Endometrial microvascular endothelial cells (primary cell): Measurements from ENCODE around the gene PCGF2. TPM values are rescaled to one million over a fixed set of nuclear protein-coding genes. Genes with fewer than 3 reads are reported as not detected.
"Not testable (repeated sequence)": the region's sequence is repeated elsewhere in the genome, so short reads cannot be mapped to it uniquely, and the experiment has no call there.

Experiments used
- in situ Hi-C: cut with HindIII; loops from 2 replicates; pipeline ENCODE4 v1.10.0; 2017; ENCODE audit warnings: low sequenced_read_pairs, low pct_unique_long_range_greater_than_20kb; ENCODE audit errors: inconsistent ontology term
- total RNA-seq: library from RNA; depleted of rRNA; stranded (reverse); fragments of >200 nt; gene quantifications from one replicate; pipeline ENCODE4 v1.2.3, GENCODE V29; 2015; ENCODE audit errors: inconsistent ontology term

PCGF2 gene
- total RNA-seq, 1 donor from 2014 or later, result 7.2 TPM

DNA sequence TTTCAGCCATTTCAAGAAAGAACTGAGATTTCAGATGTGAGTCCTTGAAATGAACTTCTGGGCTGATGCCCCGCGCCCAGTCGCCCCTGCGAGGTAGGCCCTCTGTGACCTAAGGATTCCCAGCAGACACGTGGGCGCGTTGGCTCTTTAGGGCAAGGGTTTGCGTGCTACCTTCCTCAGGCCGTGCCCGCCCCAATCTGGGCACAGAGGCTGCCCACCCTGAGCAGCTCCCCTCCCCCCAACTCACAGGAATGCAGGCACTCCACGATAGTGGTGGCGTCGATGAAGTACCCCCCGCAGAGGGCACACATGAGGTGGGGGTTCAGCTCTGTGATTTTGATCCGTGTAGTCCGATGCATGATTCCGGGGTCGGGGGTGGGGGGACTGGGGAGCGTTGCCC is 8.1 kb downstream of the PCGF2 start:
- in situ Hi-C loops, result no loop called here

GRCh38 chr17:38739305-38739704 is 8.8 kb downstream of the PCGF2 start:
- in situ Hi-C loops, result no loop called here

GRCh38 chr17:38738686-38739085 is 9.4 kb downstream of the PCGF2 start:
- in situ Hi-C loops, result no loop called here

- in situ Hi-C loops, result no loop called here
Measured at GRCh38 chr17:38738007-38738662, 10.0 kb downstream of the PCGF2 start.

GRCh38 chr17:38735161-38735997 is 12.8 kb downstream of the PCGF2 start:
- in situ Hi-C loops, result no loop called here

DNA sequence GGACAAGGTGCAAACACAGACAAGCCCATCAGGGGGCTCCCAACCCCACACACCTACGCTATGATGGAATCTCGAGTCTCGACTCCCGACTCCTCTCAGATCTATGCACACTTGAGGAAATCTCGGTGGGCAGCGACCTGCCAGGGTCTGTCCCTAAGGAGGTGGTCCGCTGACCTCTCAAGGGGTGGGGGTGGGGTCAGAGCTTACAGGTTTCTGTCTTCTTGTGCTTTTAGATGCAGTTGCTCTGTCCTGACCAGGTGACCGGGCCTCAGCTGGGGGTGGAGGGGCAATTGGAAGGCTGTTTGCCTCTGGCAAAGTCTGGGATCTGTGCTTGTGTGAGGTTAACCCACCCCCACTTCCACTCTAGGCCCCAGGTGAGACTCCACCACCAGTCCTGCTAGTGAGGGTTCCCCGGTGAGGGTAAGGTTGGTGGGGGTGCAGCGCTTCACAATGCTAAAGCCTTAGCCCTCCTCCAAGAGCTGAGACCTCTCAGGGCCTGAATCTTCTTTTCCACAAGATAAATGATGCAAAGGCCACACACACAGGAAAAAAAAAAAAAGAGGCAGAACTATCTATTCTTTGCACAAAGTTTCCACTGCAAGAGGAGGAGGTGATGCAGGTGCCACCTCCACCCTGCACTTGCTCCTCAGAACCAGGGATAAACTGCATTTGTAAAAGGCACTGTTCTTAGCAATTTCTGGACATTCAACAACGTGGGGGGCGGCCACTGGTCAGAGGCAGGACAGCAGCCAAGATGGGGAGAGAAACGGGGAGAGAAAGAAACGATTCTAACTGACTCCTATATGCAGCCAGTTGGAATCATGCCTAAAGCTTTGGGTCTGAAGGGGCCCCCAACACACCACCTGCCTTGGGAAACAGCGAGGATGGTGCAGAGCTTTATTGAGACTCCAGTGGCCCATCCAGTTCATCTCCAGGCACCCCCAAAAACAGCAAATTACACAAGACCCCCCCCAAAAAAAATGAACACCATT is 13.9 kb downstream of the PCGF2 start:
- in situ Hi-C loops, result no loop called here

DNA sequence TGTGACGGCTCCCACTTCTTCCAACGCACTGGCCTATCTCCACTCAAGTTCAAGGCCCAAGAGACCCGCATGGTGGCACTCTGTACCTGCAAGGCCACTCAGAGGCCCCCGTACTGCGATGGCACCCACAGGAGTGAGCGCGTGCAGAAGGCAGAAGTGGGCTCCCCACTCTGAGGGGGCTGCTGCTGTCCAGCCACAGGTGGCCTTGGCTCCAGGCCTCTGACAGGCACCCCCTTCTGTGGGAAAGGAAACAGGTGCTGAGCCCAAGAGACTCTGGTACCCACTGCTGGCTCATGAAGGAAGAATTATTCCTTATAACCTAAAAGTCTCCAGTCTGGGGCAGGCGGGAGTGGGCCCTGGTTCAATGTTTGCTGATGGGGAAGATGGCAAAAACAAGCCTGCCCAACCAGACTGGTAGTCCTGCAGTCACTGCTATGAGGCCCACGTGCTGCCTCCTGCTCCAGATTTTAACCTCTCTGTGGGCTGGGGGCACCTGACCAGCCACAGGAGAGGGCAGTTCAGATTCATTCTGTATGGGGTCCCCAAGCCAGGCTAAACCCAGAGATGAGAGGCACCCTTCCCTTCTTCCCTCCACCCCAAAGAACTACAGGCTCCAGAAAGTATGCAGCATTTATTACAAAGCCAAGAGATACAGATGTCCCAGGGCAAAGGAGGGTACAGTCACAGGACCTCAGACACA is 14.7 kb downstream of the PCGF2 start:
- in situ Hi-C loops, result no loop called here

- in situ Hi-C loops, result no loop called here
Measured at GRCh38 chr17:38732376-38733281, 15.5 kb downstream of the PCGF2 start.

DNA sequence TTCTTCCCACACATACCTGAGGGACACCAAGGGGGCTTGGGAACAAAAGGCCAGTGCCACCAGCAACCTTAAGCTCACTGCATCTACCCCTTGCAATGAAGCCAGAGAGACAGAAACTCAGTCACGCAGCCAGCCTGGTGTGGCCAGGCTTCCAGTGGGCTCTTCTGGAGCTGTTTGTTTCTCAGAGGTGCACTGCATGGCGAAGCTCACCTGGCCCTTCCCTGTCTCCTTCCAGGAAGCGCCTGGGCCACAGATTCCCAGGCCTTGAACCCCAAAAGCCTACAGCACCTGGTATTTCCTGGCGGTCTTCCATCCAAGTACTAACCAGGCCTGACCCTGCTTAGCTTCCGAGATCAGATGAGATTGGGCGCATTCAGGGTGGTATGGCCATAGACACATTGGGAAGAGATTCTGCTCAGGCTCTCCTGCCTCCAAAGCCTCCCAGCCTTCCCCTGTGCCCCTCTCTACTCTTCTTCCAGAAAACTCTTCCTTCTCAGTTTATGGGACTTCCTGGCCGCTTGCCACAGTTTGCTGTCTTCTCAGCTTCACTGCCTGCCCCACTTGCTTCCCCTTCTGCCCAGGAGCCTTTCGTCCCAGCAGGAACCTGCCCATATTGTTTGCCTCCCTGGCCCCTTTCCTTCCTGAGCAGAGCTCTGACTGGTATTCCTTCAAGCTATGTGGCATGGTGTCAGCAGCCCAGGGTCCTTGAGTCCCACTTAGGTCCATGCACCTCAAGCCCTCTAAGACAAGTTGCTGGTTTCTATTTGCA is 16.4 kb downstream of the PCGF2 start:
- in situ Hi-C loops, result no loop called here

DNA sequence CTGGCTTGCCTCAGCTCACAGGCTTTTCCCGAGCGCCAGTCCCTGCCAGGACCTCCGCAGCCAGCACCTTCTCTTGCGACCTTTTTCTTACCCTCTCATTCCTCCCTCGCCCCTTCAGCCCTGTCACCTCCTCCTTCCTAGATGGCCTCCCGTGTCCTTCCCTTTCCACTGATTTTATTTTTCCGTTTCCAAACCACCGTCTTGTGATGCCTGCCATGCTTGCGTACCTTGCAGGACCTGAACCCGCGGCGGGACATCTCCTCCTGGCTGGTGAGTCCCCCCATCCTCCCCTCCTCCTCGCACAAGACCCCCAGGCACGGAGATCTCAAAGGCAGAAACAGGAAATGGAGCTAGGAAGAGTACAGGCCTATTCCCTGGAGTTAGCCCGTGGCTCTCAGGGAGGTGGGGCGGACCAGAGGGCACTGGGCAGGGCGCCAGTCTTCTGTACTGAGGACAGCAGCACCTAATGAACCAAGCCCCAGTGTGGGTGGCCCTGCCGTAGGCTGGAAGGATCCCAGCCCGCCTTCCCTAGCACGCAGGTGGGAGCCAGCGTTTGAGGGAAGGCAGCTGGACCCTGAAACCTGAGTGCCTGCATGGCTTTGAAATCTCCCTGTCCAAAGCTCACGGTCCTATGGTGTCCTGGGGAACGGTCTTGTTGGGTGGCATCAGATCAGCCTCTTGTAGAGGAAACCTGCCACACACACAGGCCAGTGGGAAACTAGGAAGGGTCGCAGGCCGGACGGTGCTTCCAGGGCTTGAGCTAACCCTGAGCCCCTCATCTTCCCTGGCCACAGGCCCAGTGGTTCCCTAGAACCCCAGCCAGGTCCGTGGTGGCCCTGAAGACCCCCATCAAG is 17.4 kb downstream of the PCGF2 start:
- in situ Hi-C loops, result no loop called here

DNA sequence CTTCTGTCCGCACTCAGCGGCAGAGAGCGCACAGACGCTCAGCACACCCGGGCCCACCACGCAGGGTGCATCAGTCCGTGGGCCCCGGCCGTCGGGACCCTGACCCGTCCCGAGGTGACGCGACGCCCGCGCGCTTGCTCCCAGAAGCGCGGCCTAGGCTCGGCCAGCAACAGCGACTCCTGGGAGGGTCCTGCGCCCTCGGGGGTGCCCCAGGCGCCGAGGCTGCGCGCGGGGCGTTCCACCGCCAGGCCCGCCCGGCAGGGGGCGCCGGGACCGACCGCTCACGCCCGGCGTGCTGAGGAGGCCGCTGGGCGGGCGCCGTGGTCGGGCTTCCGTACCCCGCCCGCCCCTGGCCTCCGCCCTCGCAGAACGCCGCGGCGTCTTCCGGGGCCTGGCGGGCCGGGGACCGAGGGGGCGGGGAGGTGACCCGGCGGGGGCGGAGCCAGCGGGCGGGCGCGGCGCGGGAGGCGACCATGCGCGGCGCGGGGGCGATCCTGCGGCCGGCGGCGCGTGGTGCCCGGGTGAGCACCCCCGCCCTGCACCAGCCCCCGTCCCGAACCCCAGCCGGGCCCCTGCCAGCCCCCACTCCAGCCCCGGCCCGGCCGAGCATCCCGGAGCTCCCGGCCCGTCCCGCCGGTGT is 18.1 kb downstream of the PCGF2 start, which contains the start of gene CISD3:
Gene CISD3 (plus strand): TSS at position 456 of the 640 bp plus-strand sequence. CDS start 18 bp downstream, at position 474.
- in situ Hi-C loops, result no loop called here

DNA sequence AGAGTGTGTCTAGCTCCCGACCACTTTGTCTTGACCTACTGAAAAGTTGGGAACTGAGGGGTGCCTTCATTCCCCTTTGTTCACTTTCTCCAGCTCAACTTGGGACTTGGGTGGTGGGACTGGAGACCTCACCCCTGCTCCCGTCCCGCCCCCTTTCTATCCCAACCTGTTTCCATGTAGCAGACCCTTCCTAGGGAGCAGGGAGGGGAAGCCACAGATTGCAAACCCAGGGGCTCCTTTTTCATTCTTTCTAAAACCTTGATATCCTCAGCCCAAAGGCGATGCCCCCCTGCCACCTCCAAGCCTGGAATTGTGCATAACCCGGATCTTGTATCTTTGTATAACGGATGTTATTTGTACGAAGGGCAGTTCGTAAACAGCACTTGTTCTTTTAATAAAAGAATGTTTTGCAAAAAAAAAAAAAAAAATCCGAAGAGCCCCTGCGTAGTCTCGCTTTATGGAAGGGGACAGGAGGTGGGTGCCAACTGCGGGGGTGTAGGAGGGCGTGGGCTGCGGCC is 18.7 kb downstream of the PCGF2 start:
- in situ Hi-C loops, result no loop called here

GRCh38 chr17:38728290-38728831 is 19.8 kb downstream of the PCGF2 start:
- in situ Hi-C loops, result no loop called here

DNA sequence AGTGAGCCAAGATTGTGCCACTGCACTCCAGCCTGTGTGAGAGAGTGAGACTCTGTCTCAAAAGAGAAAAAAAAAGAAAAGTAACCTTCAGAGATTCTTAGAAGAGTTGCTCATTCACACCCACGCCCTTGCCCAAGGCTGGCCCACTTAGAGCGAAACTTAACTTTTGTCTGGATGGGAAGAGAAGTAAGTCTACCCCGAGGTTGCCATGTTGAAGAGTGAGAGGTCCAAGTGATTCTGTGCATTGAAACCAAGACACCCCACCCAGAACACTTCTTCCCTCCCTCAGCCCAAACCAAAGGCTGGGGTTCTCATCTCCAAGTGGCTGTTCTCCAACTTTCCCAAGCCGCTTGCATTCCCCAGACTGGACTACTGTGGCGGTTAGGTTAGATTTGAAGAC is 20.4 kb downstream of the PCGF2 start:
- in situ Hi-C loops, result no loop called here

- in situ Hi-C loops, result not testable (repeated sequence)
Measured at GRCh38 chr17:38726145-38726544, 22.0 kb downstream of the PCGF2 start.
